ENCODE measurements around the gene DMD. TPM values are rescaled to one million over a fixed set of nuclear protein-coding genes. Genes with fewer than 3 reads are reported as not detected.

DMD gene
- polyA plus RNA-seq, 1 donor from 2014 or later: 21.6 TPM

DNA sequence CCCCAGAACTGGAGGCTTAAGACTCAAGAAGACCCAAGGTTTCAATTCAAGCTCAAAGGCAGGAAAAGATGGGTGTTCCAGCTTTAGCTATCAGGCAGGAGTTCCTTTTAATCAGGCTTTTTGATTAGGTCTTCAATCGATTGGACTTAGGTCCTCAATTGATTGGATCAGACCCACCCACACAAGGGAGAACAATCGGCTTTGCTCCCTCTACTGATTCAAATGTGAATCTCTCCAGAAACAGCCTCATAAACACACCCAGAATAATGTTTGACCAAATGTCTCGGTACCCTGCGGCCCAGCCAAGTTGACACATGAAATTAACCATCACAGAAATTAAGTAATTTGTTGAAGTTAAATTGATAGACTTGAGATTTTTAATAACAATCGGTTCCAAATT is 1222.4 kb downstream of the DMD start:
- no peaks in the 10 kb centered on the region for H3K9me2 ChIP-seq (ENCODE audit: insufficient read depth, low read length)
- H3K36me3 ChIP-seq (ENCODE audit: insufficient read depth, low read length): no peaks in the 10 kb centered on the region
- H2AFZ ChIP-seq (ENCODE audit: low read depth, low read length): no peak overlapping the region
- no peak overlapping the region for H3K27ac ChIP-seq (ENCODE audit: low read length)
- TF ChIP-seq EZH2 (IDR thresholded peaks at IDR 0.05; ENCODE audit: borderline replicate concordance, insufficient read depth, low read length, poor library complexity, severe bottlenecking) (no peak), TAF1 (IDR thresholded peaks at IDR 0.05; ENCODE audit: low read depth) (no peak)
- H4K20me1 ChIP-seq (ENCODE audit: insufficient read depth): no peaks in the 10 kb centered on the region
- H3K4me2 ChIP-seq (ENCODE audit: low read length): no peak overlapping the region
- H3K79me2 ChIP-seq (replicated peaks; ENCODE audit: insufficient read depth, low read length): no peaks in the 10 kb centered on the region
- H3F3A ChIP-seq (ENCODE audit: insufficient read depth, low read length, poor library complexity, severe bottlenecking): no peaks in the 10 kb centered on the region
- no peak overlapping the region for H3K9ac ChIP-seq (ENCODE audit: low read length)
- no peaks in the 10 kb centered on the region for H3K27me3 ChIP-seq (ENCODE audit: insufficient read depth, low read depth, low read length)
- H3K4me3 ChIP-seq (ENCODE audit: low read length): no peak overlapping the region
- no peaks in the 10 kb centered on the region for H3K9me3 ChIP-seq (ENCODE audit: low read length)

DNA sequence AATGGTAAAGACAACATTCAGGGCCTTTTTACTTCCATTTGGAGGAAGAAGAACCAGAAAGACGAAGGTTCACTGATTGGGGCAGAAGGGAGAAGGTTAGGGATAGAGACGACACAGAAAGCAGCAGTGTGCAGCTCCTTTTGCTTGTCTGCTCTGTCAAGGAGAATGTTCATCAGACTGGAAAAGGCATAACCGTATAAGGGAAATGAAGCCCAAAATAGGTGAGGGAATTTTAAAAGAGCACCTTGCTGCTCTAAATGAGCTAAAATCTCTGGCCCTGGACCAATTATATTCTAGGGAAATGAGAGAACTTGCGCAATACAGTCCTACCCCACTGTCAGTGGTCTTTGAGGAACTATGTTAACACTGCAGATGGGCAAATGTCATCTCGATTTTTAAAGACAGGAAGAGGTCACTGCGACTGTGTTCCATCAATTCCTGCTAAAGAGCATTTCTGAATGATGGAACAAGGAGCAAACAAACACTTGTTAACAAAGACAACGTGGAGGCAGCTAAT is 1229.7 kb downstream of the DMD start:
- H3K27ac ChIP-seq (ENCODE audit: low read length): no peak overlapping the region
- H3F3A ChIP-seq (ENCODE audit: insufficient read depth, low read length, poor library complexity, severe bottlenecking): no peaks in the 10 kb centered on the region
- no peak overlapping the region for H3K9ac ChIP-seq (ENCODE audit: low read length)
- no peaks in the 10 kb centered on the region for H3K79me2 ChIP-seq (replicated peaks; ENCODE audit: insufficient read depth, low read length)
- no peak overlapping the region for H3K4me3 ChIP-seq (ENCODE audit: low read length)
- no peak overlapping the region for H2AFZ ChIP-seq (ENCODE audit: low read depth, low read length)
- no peaks in the 10 kb centered on the region for H4K20me1 ChIP-seq (ENCODE audit: insufficient read depth)
- no peaks in the 10 kb centered on the region for H3K9me2 ChIP-seq (ENCODE audit: insufficient read depth, low read length)
- no peak overlapping the region for H3K4me2 ChIP-seq (ENCODE audit: low read length)
- TF ChIP-seq POLR2AphosphoS5 (IDR thresholded peaks at IDR 0.05) (no peak), TAF1 (IDR thresholded peaks at IDR 0.05; ENCODE audit: low read depth) (no peak), EZH2 (IDR thresholded peaks at IDR 0.05; ENCODE audit: borderline replicate concordance, insufficient read depth, low read length, poor library complexity, severe bottlenecking) (no peak), MXI1 (conservative IDR thresholded peaks at IDR 0.05; ENCODE audit: poor library complexity, severe bottlenecking) (no peak), SMC3 (conservative IDR thresholded peaks at IDR 0.05; ENCODE audit: poor library complexity) (no peak), RAD21 (conservative IDR thresholded peaks at IDR 0.05) (no peak), EP300 (conservative IDR thresholded peaks at IDR 0.05; ENCODE audit: poor library complexity, severe bottlenecking) (no peak)
- TF ChIP-seq, protein P1, sequence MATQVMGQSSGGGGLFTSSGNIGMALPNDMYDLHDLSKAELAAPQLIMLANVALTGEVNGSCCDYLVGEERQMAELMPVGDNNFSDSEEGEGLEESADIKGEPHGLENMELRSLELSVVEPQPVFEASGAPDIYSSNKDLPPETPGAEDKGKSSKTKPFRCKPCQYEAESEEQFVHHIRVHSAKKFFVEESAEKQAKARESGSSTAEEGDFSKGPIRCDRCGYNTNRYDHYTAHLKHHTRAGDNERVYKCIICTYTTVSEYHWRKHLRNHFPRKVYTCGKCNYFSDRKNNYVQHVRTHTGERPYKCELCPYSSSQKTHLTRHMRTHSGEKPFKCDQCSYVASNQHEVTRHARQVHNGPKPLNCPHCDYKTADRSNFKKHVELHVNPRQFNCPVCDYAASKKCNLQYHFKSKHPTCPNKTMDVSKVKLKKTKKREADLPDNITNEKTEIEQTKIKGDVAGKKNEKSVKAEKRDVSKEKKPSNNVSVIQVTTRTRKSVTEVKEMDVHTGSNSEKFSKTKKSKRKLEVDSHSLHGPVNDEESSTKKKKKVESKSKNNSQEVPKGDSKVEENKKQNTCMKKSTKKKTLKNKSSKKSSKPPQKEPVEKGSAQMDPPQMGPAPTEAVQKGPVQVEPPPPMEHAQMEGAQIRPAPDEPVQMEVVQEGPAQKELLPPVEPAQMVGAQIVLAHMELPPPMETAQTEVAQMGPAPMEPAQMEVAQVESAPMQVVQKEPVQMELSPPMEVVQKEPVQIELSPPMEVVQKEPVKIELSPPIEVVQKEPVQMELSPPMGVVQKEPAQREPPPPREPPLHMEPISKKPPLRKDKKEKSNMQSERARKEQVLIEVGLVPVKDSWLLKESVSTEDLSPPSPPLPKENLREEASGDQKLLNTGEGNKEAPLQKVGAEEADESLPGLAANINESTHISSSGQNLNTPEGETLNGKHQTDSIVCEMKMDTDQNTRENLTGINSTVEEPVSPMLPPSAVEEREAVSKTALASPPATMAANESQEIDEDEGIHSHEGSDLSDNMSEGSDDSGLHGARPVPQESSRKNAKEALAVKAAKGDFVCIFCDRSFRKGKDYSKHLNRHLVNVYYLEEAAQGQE (IDR thresholded peaks at IDR 0.05; ENCODE audit: borderline replicate concordance): no peak
- TF ChIP-seq, protein P2, sequence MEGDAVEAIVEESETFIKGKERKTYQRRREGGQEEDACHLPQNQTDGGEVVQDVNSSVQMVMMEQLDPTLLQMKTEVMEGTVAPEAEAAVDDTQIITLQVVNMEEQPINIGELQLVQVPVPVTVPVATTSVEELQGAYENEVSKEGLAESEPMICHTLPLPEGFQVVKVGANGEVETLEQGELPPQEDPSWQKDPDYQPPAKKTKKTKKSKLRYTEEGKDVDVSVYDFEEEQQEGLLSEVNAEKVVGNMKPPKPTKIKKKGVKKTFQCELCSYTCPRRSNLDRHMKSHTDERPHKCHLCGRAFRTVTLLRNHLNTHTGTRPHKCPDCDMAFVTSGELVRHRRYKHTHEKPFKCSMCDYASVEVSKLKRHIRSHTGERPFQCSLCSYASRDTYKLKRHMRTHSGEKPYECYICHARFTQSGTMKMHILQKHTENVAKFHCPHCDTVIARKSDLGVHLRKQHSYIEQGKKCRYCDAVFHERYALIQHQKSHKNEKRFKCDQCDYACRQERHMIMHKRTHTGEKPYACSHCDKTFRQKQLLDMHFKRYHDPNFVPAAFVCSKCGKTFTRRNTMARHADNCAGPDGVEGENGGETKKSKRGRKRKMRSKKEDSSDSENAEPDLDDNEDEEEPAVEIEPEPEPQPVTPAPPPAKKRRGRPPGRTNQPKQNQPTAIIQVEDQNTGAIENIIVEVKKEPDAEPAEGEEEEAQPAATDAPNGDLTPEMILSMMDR (IDR thresholded peaks at IDR 0.05; ENCODE audit: poor library complexity, severe bottlenecking): no peak
- no peaks in the 10 kb centered on the region for H3K36me3 ChIP-seq (ENCODE audit: insufficient read depth, low read length)
- H3K27me3 ChIP-seq (ENCODE audit: insufficient read depth, low read depth, low read length): no peaks in the 10 kb centered on the region
- no peaks in the 10 kb centered on the region for H3K9me3 ChIP-seq (ENCODE audit: low read length)
